Mononuclear cell (primary cell): ENCODE results near the gene ATXN2. TPM values are rescaled to one million over a fixed set of nuclear protein-coding genes. Genes with fewer than 3 reads are reported as not detected.

ENCODE experiments used
- total RNA-seq: library from RNA; depleted of rRNA; stranded (reverse); fragments of >200 nt; gene quantifications from one replicate; pipeline ENCODE4 v1.2.3, GENCODE V29; 2012

Gene ATXN2
- total RNA-seq, 1 donor: 10.0 TPM

Other genes starting within 250 kb of the ATXN2 start
- 2.7 TPM for gene PHETA1, start 230.2 kb downstream of the ATXN2 start, total RNA-seq
- 137 TPM for gene SH2B3, start 193.4 kb downstream of the ATXN2 start, total RNA-seq
- gene BRAP, start 86.6 kb upstream of the ATXN2 start, total RNA-seq: 35.6 TPM
- 13.4 TPM for gene ACAD10, start 86.7 kb upstream of the ATXN2 start, total RNA-seq
- gene ALDH2, start 167.6 kb upstream of the ATXN2 start, total RNA-seq: 55.2 TPM
- 44.3 TPM for gene MAPKAPK5, start 242.9 kb upstream of the ATXN2 start, total RNA-seq